Measurements from ENCODE around the gene PLCL2.

The PLCL2 gene

DNA sequence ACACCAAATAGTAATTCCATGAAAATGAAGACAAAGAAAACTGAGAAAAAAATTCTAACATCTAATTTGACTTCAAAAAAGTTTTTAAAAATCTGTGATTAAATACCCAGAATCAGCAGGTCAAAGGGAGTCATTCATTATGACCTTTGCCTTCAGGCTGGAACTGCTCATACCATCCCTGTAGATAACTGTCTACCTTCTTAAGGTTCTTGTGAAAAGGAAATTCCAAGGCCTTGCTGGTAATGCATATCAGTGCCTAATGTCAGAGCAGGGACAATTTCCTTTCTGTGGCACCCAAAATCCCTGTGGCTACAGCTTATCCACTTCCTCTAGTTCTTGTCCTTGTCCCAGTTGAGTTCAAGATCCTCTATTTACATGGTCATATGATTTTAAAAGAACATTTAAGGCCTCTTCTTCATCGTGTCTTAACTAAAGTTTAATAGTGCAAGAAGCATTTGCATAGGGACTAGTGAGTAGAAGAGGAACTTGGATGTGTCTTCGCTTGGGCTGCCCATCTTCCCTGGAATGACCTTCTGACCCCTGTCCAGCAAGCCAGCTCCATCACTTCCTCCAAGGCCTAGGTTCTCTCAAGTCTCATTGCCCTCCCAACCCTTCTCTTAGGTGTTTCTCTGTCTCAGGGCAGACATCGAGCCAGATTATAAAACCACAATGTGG, 8.7 kb upstream of the PLCL2 start:
- Histone ChIP-seq H3K27me3 (ENCODE audit: insufficient read depth, low read length, poor library complexity) (no peaks in the 10 kb centered on the region), H3K27ac (ENCODE audit: low read length) (no peak overlapping the region), H3K9me3 (ENCODE audit: insufficient read depth, low read length, severe bottlenecking) (no peaks in the 10 kb centered on the region), H3K4me2 (ENCODE audit: insufficient read depth, low read length) (no peak overlapping the region), H3K79me2 (ENCODE audit: insufficient read depth, low read length) (no peaks in the 10 kb centered on the region), H2AFZ (ENCODE audit: low read depth, low read length) (no peak overlapping the region), H3K4me3 (ENCODE audit: low read depth in 1 of 2, low read length in 2 of 2) (no peak overlapping the region), H4K20me1 (ENCODE audit: insufficient read depth, low read length) (no peaks in the 10 kb centered on the region), H3K9ac (ENCODE audit: low read depth, low read length) (no peak overlapping the region), H3K4me1 (ENCODE audit: insufficient read depth, low read length) (no peaks in the 10 kb centered on the region), H3K36me3 (ENCODE audit: insufficient read depth, low read length) (no peaks in the 10 kb centered on the region)
- ATAC-seq (ENCODE audit: insufficient read depth, low read depth), result no peak
- DNase-seq, result no peak
- no peak for TF ChIP-seq EZH2 (IDR thresholded peaks at IDR 0.05; ENCODE audit: borderline replicate concordance, low read depth, low read length, severe bottlenecking)
- TF ChIP-seq, protein P1, sequence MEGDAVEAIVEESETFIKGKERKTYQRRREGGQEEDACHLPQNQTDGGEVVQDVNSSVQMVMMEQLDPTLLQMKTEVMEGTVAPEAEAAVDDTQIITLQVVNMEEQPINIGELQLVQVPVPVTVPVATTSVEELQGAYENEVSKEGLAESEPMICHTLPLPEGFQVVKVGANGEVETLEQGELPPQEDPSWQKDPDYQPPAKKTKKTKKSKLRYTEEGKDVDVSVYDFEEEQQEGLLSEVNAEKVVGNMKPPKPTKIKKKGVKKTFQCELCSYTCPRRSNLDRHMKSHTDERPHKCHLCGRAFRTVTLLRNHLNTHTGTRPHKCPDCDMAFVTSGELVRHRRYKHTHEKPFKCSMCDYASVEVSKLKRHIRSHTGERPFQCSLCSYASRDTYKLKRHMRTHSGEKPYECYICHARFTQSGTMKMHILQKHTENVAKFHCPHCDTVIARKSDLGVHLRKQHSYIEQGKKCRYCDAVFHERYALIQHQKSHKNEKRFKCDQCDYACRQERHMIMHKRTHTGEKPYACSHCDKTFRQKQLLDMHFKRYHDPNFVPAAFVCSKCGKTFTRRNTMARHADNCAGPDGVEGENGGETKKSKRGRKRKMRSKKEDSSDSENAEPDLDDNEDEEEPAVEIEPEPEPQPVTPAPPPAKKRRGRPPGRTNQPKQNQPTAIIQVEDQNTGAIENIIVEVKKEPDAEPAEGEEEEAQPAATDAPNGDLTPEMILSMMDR (IDR thresholded peaks at IDR 0.05; ENCODE audit: borderline replicate concordance, extremely low read depth, low read length, poor library complexity, severe bottlenecking), result no peak

- Histone ChIP-seq H2AFZ (ENCODE audit: low read depth, low read length) (no peak overlapping the region), H3K27ac (ENCODE audit: low read length) (no peak overlapping the region), H3K4me1 (ENCODE audit: insufficient read depth, low read length) (no peaks in the 10 kb centered on the region), H3K9ac (ENCODE audit: low read depth, low read length) (no peak overlapping the region), H3K79me2 (ENCODE audit: insufficient read depth, low read length) (no peaks in the 10 kb centered on the region), H3K36me3 (ENCODE audit: insufficient read depth, low read length) (no peaks in the 10 kb centered on the region), H3K27me3 (ENCODE audit: insufficient read depth, low read length, poor library complexity) (no peaks in the 10 kb centered on the region), H3K4me2 (ENCODE audit: insufficient read depth, low read length) (no peak overlapping the region), H3K9me3 (ENCODE audit: insufficient read depth, low read length, severe bottlenecking) (no peaks in the 10 kb centered on the region), H4K20me1 (ENCODE audit: insufficient read depth, low read length) (no peaks in the 10 kb centered on the region), H3K4me3 (ENCODE audit: low read depth in 1 of 2, low read length in 2 of 2) (no peak overlapping the region)
- no peak for DNase-seq
- TF ChIP-seq EZH2 (IDR thresholded peaks at IDR 0.05; ENCODE audit: borderline replicate concordance, low read depth, low read length, severe bottlenecking), result no peak
- TF ChIP-seq, protein P1 (IDR thresholded peaks at IDR 0.05; ENCODE audit: borderline replicate concordance, extremely low read depth, low read length, poor library complexity, severe bottlenecking), result no peak
- no peak for ATAC-seq (ENCODE audit: insufficient read depth, low read depth)
Observed at GRCh38 chr3:16877505-16877904, 7.2 kb upstream of the PLCL2 start.

DNA sequence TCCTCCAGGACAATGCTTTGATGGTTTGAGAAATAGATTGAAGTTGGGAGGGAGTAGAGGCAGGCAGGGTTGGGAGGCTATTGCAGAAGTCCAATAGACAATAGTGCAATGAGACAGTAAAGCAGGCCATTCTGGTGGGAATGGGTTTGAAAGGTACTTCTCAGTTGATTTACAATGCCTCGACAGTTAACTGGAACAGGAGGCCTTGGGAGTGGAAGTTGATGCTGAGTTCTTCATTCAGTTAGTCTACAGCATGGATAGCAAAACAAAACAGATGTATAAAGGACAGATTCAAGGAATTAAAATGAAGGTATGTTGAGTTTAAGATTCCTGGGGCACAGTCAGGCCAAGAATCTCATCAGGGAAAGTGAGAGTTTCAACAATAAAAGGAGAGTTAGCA, 6.8 kb upstream of the PLCL2 start:
- H3K9me3 ChIP-seq (ENCODE audit: insufficient read depth, low read length, severe bottlenecking), result no peaks in the 10 kb centered on the region
- no peak overlapping the region for H3K4me2 ChIP-seq (ENCODE audit: insufficient read depth, low read length)
- H3K4me3 ChIP-seq (ENCODE audit: low read depth in 1 of 2, low read length in 2 of 2), result no peak overlapping the region
- no peak overlapping the region for H3K9ac ChIP-seq (ENCODE audit: low read depth, low read length)
- H3K27me3 ChIP-seq (ENCODE audit: insufficient read depth, low read length, poor library complexity), result no peaks in the 10 kb centered on the region
- ATAC-seq (ENCODE audit: insufficient read depth, low read depth) (no peak), DNase-seq (no peak)
- H3K36me3 ChIP-seq (ENCODE audit: insufficient read depth, low read length), result no peaks in the 10 kb centered on the region
- TF ChIP-seq, protein P1 (IDR thresholded peaks at IDR 0.05; ENCODE audit: borderline replicate concordance, extremely low read depth, low read length, poor library complexity, severe bottlenecking), result no peak
- TF ChIP-seq EZH2 (IDR thresholded peaks at IDR 0.05; ENCODE audit: borderline replicate concordance, low read depth, low read length, severe bottlenecking), result no peak
- H3K79me2 ChIP-seq (ENCODE audit: insufficient read depth, low read length), result no peaks in the 10 kb centered on the region
- H3K27ac ChIP-seq (ENCODE audit: low read length), result no peak overlapping the region
- H2AFZ ChIP-seq (ENCODE audit: low read depth, low read length), result no peak overlapping the region
- H3K4me1 ChIP-seq (ENCODE audit: insufficient read depth, low read length), result no peaks in the 10 kb centered on the region
- no peaks in the 10 kb centered on the region for H4K20me1 ChIP-seq (ENCODE audit: insufficient read depth, low read length)

Data from DND-41 (cell line).